Hepatocyte (in vitro differentiated cells): ENCODE measurements around the gene RHOH. TPM values are rescaled to one million over a fixed set of nuclear protein-coding genes. Genes with fewer than 3 reads are reported as not detected.

Source experiments
- DNase-seq: peaks from one replicate; pipeline ENCODE4 v3.0.0-alpha.2; 2016; ENCODE audit warnings: low spot score
- H2AFZ ChIP-seq: fragments of 200-600 bp; sonication (generic); 2 replicates; pipeline ENCODE4 v1.6.0; 2016; ENCODE audit warnings: antibody characterized with exemption, mild to moderate bottlenecking
- H3K27ac ChIP-seq: fragments of 200-600 bp; sonication (generic); 2 replicates; pipeline ENCODE4 v1.5.1; 2016; ENCODE audit warnings: mild to moderate bottlenecking
- H3K27me3 ChIP-seq: fragments of 200-600 bp; sonication (generic); 2 replicates; pipeline ENCODE4 v1.6.1; 2016
- H3K36me3 ChIP-seq: fragments of 200-600 bp; sonication (generic); replicated peaks from 2 replicates; pipeline ENCODE4 v1.5.1; 2016; ENCODE audit warnings: low read depth; ENCODE audit not compliant: insufficient read depth
- H3K4me1 ChIP-seq: fragments of 200-600 bp; sonication (generic); 2 replicates; pipeline ENCODE4 v1.5.1; 2016; ENCODE audit warnings: mild to moderate bottlenecking, moderate library complexity; ENCODE audit not compliant: insufficient read depth
- H3K4me2 ChIP-seq: fragments of 200-600 bp; sonication (generic); 2 replicates; pipeline ENCODE4 v1.6.0; 2016
- H3K4me3 ChIP-seq: fragments of 200-600 bp; sonication (generic); 2 replicates; pipeline ENCODE4 v1.5.1; 2016; ENCODE audit warnings: mild to moderate bottlenecking
- H3K79me2 ChIP-seq: fragments of 200-600 bp; sonication (generic); 2 replicates; pipeline ENCODE4 v1.6.0; 2017; ENCODE audit warnings: mild to moderate bottlenecking
- H3K9me2 ChIP-seq: fragments of 200-600 bp; sonication (generic); replicated peaks from 2 replicates; pipeline ENCODE4 v1.6.0; 2017; ENCODE audit warnings: mild to moderate bottlenecking; ENCODE audit not compliant: insufficient read depth
- H3K9me3 ChIP-seq: fragments of 200-600 bp; sonication (generic); 2 replicates; pipeline ENCODE4 v1.5.1; 2016; ENCODE audit warnings: low read depth, mild to moderate bottlenecking
- H4K20me1 ChIP-seq: fragments of 200-600 bp; sonication (generic); 2 replicates; pipeline ENCODE4 v1.6.0; 2016; ENCODE audit warnings: mild to moderate bottlenecking; ENCODE audit not compliant: insufficient read depth, poor library complexity, severe bottlenecking
- CTCF ChIP-seq: fragments of 200-600 bp; sonication (generic); IDR thresholded peaks from 2 replicates; pipeline ENCODE4 v1.5.1; 2016; ENCODE audit warnings: antibody characterized with exemption, mild to moderate bottlenecking; ENCODE audit not compliant: poor library complexity
- EZH2 ChIP-seq: fragments of 200-600 bp; sonication (generic); IDR thresholded peaks from 2 replicates; pipeline ENCODE4 v1.6.1; 2016; ENCODE audit warnings: antibody characterized with exemption, mild to moderate bottlenecking, borderline replicate concordance
- EZH2phosphoT487 ChIP-seq: fragments of 200-600 bp; sonication (generic); IDR thresholded peaks from one replicate; pipeline ENCODE4 v1.6.1; 2018; ENCODE audit warnings: antibody characterized with exemption, mild to moderate bottlenecking, low read depth, moderate library complexity; ENCODE audit not compliant: unreplicated experiment, severe bottlenecking
- WGBS: methylation state at CpG from one replicate; pipeline ENCODE4 v1.1.6; 2016; ENCODE audit warnings: low lambda C conversion rate; ENCODE audit errors: missing lambda C conversion rate; 5-methylcytosine and 5-hydroxymethylcytosine counted together
- polyA plus RNA-seq: library from polyadenylated mRNA; unstranded; fragments of >200 nt; fragmentation: Nextera tagmentation; extraction: Ambion mirVana; gene quantifications from 2 replicates; pipeline ENCODE4 v1.2.1, GENCODE V29; 2016
- total RNA-seq: library from RNA; depleted of rRNA; stranded (reverse); fragments of >200 nt; gene quantifications from 2 replicates; pipeline ENCODE4 v1.2.3, GENCODE V29; 2014

The RHOH gene
- total and polyA plus RNA-seq, 2 experiments from 2014 or later: not detected

- Histone ChIP-seq H3K79me2 (no peaks in the 10 kb centered on the region), H3K4me2 (no peak overlapping the region), H3K4me1 (no peaks in the 10 kb centered on the region), H3K36me3 (no peaks in the 10 kb centered on the region), H3K27me3 (no peaks in the 10 kb centered on the region), H3K9me2 (no peaks in the 10 kb centered on the region), H4K20me1 (no peaks in the 10 kb centered on the region), H3K9me3 (no peaks in the 10 kb centered on the region), H2AFZ (no peak overlapping the region), H3K4me3 (no peak overlapping the region), H3K27ac (no peak overlapping the region)
- WGBS: 70% methylated on average over 1 of the region's 1 CpG
- TF ChIP-seq CTCF (no peak), EZH2 (no peak), EZH2phosphoT487 (no peak)
- DNase-seq: no peak
Observed at GRCh38 chr4:40221744-40222143, 24.9 kb downstream of the RHOH start.

- H3K27me3 ChIP-seq: no peaks in the 10 kb centered on the region
- no peak for DNase-seq
- WGBS: 80% methylated on average over 1 of the region's 1 CpG
- no peak overlapping the region for H3K27ac ChIP-seq
- H3K9me3 ChIP-seq: no peaks in the 10 kb centered on the region
- H4K20me1 ChIP-seq: no peaks in the 10 kb centered on the region
- H2AFZ ChIP-seq: no peak overlapping the region
- no peaks in the 10 kb centered on the region for H3K4me1 ChIP-seq
- H3K9me2 ChIP-seq: no peaks in the 10 kb centered on the region
- H3K4me2 ChIP-seq: no peak overlapping the region
- no peaks in the 10 kb centered on the region for H3K79me2 ChIP-seq
- TF ChIP-seq EZH2 (no peak), CTCF (no peak), EZH2phosphoT487 (no peak)
- no peak overlapping the region for H3K4me3 ChIP-seq
- H3K36me3 ChIP-seq: no peaks in the 10 kb centered on the region
Observed at GRCh38 chr4:40223343-40223742, 26.5 kb downstream of the RHOH start.

GRCh38 chr4:40224432-40224831 is 27.6 kb downstream of the RHOH start:
- Histone ChIP-seq H3K4me2 (peak overlapping the region; percentile 26), H3K9me3 (no peaks in the 10 kb centered on the region), H2AFZ (no peak overlapping the region), H3K9me2 (no peaks in the 10 kb centered on the region), H3K36me3 (no peaks in the 10 kb centered on the region), H3K4me1 (no peaks in the 10 kb centered on the region), H4K20me1 (no peaks in the 10 kb centered on the region), H3K79me2 (no peaks in the 10 kb centered on the region), H3K4me3 (no peak overlapping the region), H3K27me3 (no peaks in the 10 kb centered on the region), H3K27ac (no peak overlapping the region)
- no peak for DNase-seq
- TF ChIP-seq CTCF (no peak), EZH2phosphoT487 (no peak), EZH2 (no peak)
- 49% methylated on average over 5 of the region's 5 CpGs for WGBS

GRCh38 chr4:40225497-40225896 is 28.7 kb downstream of the RHOH start:
- Histone ChIP-seq H3K27ac (no peak overlapping the region), H2AFZ (no peak overlapping the region), H4K20me1 (no peaks in the 10 kb centered on the region)

More at GRCh38 chr4:40225497-40225896, 28.7 kb downstream of the RHOH start:
- H3K4me1 ChIP-seq: no peaks in the 10 kb centered on the region
- H3K9me3 ChIP-seq: no peaks in the 10 kb centered on the region
- no peaks in the 10 kb centered on the region for H3K9me2 ChIP-seq
- no peak for TF ChIP-seq CTCF
- no peak for TF ChIP-seq EZH2
- TF ChIP-seq EZH2phosphoT487: no peak
- no peaks in the 10 kb centered on the region for H3K79me2 ChIP-seq
- no peak for DNase-seq
- no peak overlapping the region for H3K4me2 ChIP-seq
- no peak overlapping the region for H3K4me3 ChIP-seq
- no peaks in the 10 kb centered on the region for H3K27me3 ChIP-seq
- WGBS: 97% methylated on average over 5 of the region's 5 CpGs
- H3K36me3 ChIP-seq: no peaks in the 10 kb centered on the region
